Cardiac septum (tissue), 1 donor: ENCODE measurements around the gene DNAJC21. TPM values are rescaled to one million over a fixed set of nuclear protein-coding genes. Genes with fewer than 3 reads are reported as not detected.
"Not testable (repeated sequence)": the region's sequence is repeated elsewhere in the genome, so short reads cannot be mapped to it uniquely, and the experiment has no call there.

Source experiments
- DNase-seq: peaks from one replicate; pipeline ENCODE4 v3.0.0-alpha.2; 2020; ENCODE audit warnings: low spot score
- intact Hi-C: fragments of 100-400 bp; cut with DNase I; formaldehyde crosslinking; loops from one replicate; pipeline ENCODE4 v1.14.0; 2022
- total RNA-seq: library from RNA; stranded (reverse); fragmentation: NEBNext Ultra II Directional; extraction: Animal tissue kit (Norgen Biotek cat#: 25700); gene quantifications from one replicate; pipeline ENCODE4 v1.2.1, GENCODE V29; 2021
- donor health status: DM: no; HTN: no; CAD: no.

The DNAJC21 gene
- total RNA-seq, 1 donor from 2014 or later: 68.4 TPM

- intact Hi-C loops: no loop called here
- no peak for DNase-seq
Measured at GRCh38 chr5:34916518-34916917, 12.8 kb upstream of the DNAJC21 start.

GRCh38 chr5:34918025-34918424 lies 11.3 kb upstream of the DNAJC21 start:
- no peak for DNase-seq
- intact Hi-C loops: no loop called here

GRCh38 chr5:34919077-34919476 lies 10.3 kb upstream of the DNAJC21 start:
- DNase-seq: no peak
- intact Hi-C loops: no loop called here

DNA sequence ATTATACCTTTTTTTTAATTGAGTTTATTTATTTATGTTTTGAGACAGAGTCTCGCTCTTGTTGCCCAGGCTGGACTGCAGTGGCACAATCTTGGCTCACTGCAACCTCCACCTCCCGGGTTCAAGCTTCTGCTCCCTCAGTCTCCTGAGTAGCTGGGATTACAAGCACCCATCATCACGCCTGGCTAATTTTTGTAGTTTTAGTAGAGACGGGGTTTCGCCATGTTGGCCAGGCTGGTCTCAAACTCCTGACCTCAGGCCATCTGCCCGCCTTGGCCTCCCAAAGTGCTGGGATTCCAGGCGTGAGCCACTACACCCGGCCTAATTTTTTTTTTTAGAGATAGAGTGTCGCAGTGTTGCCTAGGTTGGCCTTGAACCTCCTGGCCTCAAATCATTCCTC lies 6.1 kb upstream of the DNAJC21 start:
- intact Hi-C loops: loop anchor here (10.0 kb wide), 1 partner anchor 918 kb away; the partner anchor contains the start of gene AMACR
- not testable (repeated sequence) for DNase-seq

GRCh38 chr5:34923694-34924461 lies 5.5 kb upstream of the DNAJC21 start:
- DNase-seq: no peak
- intact Hi-C loops: loop anchor here (10.0 kb wide), 1 partner anchor 919 kb away; the partner anchor contains the start of gene AMACR

- DNase-seq: no peak
- intact Hi-C loops: loop anchor here (10.0 kb wide), 1 partner anchor 920 kb away; the partner anchor contains the start of gene AMACR
Measured at GRCh38 chr5:34924462-34924765, 4.9 kb upstream of the DNAJC21 start.

GRCh38 chr5:34926318-34926888 lies 3.0 kb upstream of the DNAJC21 start:
- intact Hi-C loops: loop anchor here (10.0 kb wide), 1 partner anchor 922 kb away; the partner anchor contains the start of gene AMACR
- no peak for DNase-seq

DNA sequence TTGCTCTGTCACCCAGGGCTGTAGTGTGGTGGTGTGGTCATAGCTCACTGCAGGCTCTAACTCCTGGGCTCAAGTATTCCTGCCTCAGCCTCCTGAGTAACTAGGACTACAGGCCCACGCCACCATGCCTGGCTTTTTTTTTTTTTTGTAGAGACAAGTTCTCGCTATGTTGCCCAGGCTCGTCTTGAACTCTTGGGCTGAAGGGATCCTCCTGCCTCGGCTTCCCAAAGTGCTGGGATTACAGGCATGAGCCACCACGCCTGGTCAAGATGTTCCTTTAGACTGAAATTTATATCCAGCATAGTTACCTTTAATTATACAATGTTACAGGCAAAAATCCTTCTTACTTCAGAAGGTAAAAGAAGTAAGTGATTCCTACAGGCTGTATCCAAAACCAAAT lies 1.6 kb upstream of the DNAJC21 start:
- intact Hi-C loops: loop anchor here (10.0 kb wide), 1 partner anchor 923 kb away; the partner anchor contains the start of gene AMACR
- DNase-seq: no peak

DNA sequence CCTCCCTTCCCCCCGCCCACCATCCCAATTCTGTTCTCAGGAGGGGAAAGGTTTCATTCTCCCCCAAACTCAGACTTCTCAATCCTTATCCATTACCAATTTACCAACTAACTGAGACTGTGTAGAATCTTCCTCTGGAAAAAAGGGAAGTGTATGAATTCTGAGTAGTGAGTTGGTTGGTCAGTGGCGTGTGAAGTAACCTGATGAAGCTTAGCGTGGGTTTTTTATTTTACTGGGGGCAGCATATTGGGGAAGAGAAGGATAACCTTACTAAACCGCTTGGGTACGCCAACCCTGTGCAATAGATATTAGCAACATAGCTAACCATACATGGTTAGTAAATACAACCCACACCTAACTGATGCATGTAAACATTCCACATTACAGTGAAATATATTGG lies 1.1 kb upstream of the DNAJC21 start:
- intact Hi-C loops: loop anchor here (10.0 kb wide), 1 partner anchor 923 kb away; the partner anchor contains the start of gene AMACR
- DNase-seq: no peak

DNA sequence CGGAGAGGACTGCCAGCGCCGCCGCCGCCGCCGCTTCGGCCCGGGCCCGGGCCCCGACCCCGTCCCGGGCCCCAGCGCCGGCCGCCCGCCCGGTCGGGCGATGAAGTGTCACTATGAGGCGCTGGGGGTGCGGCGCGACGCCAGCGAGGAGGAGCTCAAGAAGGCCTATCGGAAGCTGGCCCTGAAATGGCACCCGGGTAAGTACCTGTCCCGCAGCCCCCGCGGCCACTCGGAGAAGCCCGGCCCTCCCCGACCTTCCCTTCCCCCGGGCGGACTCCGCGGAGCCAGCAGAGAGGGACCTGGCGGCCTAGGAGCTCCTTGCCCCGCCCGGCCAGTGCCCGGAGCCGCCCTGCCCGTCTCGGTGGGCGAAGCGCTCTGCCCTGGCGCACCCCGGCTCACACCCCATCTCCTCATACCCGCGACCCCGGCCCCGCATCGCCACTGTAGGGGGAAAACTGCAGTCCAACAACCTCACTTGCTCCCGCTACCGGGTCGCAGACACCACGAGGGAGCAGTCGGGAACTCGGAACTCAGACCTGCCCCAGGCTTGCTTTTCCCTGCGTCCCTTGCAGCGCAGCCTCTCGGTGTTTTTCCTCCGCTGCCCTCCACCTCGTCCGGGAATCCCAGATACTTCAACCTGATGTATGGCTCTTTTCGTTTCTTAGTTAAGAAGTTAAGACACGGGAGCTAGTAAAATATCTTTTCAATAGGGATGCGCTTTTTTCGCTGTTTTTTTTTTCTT lies 532 bp downstream of the DNAJC21 start:
- intact Hi-C loops: loop anchor here (1.0 to 10.0 kb wide), 2 partner anchors 15 to 925 kb away; partner anchors contain the start of genes AMACR, BRIX1 and RAD1
- peak; percentile 92 for DNase-seq

GRCh38 chr5:34930462-34930844 lies 1.1 kb downstream of the DNAJC21 start:
- intact Hi-C loops: no loop called here
- no peak for DNase-seq

DNA sequence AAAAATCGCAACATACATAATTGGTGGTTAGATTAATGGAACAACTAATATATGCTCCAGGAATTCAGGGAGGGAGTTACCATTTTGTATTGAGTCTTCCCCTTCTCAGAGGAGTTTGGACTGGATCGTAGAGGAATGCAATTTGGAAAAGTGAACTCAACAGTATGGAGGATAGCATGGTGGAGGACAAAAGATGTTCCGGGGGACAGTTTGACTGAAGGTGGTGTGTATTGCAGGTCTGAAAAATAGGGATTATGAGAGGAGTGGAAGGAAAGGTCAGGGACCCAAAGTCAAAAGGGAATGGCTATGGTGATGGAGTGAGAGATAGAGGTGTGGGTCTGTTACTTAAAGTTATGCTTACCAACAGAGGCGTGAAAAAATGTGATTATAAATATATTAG lies 1.5 kb downstream of the DNAJC21 start:
- no peak for DNase-seq
- intact Hi-C loops: no loop called here

DNA sequence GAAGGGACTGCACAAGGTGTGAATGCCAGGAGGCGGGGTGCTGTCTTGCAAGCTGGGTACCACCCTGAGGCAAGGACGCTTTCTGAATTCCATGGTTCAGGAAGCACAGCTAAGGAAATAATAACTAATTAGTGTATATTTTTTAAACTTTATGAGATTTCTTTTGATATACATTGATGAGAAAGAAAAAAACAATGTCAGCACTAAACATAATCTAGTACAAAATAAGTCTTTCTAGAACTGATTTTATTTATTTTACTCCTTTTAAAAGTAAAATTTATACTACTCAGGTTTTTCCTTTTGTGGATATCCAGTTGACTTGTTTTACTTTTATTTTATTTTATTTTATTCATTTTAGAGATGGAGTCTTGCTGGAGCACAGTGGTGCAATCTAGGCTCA lies 3.6 kb downstream of the DNAJC21 start:
- intact Hi-C loops: no loop called here
- no peak for DNase-seq

GRCh38 chr5:34941936-34942335 lies 12.6 kb downstream of the DNAJC21 start:
- DNase-seq: no peak
- intact Hi-C loops: no loop called here

GRCh38 chr5:34944044-34944443 lies 14.7 kb downstream of the DNAJC21 start:
- DNase-seq: no peak
- intact Hi-C loops: no loop called here

GRCh38 chr5:34944460-34945047 lies 15.2 kb downstream of the DNAJC21 start:
- no peak for DNase-seq
- intact Hi-C loops: no loop called here

- intact Hi-C loops: no loop called here
- DNase-seq: no peak
Measured at GRCh38 chr5:34957321-34957720, 28.0 kb downstream of the DNAJC21 start.

DNA sequence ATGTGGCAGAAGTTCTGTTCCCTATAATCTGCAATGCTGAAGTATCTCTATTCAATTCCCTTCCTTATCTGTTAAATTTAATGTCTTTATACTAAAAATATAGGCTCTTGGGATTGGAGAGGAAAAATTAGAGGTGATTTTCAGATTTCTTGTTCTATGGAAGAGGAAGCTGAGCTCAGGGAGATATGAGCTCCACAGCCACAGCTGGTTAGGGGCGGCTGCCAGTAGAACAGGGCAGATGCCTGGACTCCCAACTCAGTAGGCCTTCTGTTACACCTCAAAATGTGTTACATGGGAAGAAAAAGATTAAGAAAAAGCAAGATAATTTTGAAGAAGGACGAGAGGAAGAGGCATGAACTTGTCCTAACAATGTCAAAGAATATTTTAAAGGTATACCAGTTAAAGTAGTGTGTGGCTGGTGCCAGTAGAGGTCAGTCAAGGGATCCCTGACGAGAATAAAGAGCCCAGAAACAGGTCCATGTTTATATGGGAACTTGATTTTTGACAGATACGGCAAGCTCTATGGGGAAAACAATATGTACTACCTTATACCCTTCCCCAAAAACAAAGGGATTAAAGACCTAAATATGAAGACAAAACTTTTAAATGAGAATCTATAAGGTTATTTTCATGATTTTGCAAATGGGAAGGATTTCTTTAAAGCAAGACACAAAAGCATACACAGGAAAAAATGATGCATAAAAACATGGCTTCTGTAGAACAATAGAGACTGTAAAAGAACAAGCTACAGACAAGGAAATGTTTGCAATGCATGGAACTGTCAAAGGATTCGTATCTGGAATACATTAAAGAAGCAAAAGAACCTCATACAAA lies 28.7 kb downstream of the DNAJC21 start:
- no peak for DNase-seq
- intact Hi-C loops: no loop called here

DNA sequence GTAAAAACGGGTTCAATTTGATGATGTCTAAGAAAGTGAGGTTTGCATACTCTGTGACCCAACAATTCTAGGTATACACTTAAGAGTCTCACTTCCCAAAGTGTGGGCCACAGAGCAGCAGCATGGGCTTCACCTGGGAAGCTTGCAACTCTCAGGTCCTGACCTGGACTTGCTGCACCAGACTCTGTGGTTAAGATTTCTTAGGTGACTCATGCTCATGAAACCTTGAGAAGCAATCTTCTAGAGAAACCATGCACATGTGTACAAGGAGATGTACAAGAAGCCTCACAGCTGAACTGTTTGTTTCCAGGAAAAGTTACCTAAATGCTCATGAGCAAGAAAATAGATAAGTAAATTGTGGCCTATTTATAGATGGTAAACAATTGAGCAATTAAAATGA lies 30.0 kb downstream of the DNAJC21 start:
- intact Hi-C loops: no loop called here
- DNase-seq: no peak
